Measurements from ENCODE around the gene WSCD1. TPM values are rescaled to one million over a fixed set of nuclear protein-coding genes. Genes with fewer than 3 reads are reported as not detected.

Gene WSCD1
- polyA plus RNA-seq, 1 donor from 2014 or later: 9.5 TPM

DNA sequence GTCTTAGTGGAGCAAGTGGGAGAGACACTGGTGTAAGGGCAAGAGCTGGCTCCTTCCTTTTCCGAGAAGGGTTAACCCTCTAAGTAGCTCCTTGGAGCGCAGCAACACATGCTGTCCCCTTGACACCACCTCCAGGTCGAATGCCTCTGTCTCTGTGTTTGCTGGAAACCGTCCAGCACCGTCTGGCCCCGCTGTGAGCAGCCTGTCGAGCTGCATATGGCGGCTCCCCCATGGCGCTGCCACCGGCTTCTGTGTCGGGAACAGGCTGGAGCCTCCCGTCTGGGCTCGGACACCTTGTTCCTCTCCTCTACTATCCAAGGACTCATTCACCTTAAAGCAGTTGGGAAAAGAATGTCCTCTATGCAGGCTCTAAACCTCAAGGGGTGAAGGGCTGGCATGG lies 28.9 kb upstream of the WSCD1 start:
- Histone ChIP-seq H3K9me3 (ENCODE audit: low read length) (no peaks in the 10 kb centered on the region), H4K20me1 (ENCODE audit: insufficient read depth) (no peaks in the 10 kb centered on the region), H3F3A (ENCODE audit: insufficient read depth, low read length, poor library complexity, severe bottlenecking) (no peaks in the 10 kb centered on the region), H3K27me3 (ENCODE audit: insufficient read depth, low read depth, low read length) (no peaks in the 10 kb centered on the region), H3K9ac (ENCODE audit: low read length) (no peak overlapping the region), H3K4me2 (ENCODE audit: low read length) (no peak overlapping the region), H3K4me3 (ENCODE audit: low read length) (no peak overlapping the region), H3K9me2 (ENCODE audit: insufficient read depth, low read length) (no peaks in the 10 kb centered on the region), H3K27ac (ENCODE audit: low read length) (no peak overlapping the region), H2AFZ (ENCODE audit: low read depth, low read length) (no peak overlapping the region), H3K79me2 (replicated peaks; ENCODE audit: insufficient read depth, low read length) (no peaks in the 10 kb centered on the region), H3K36me3 (ENCODE audit: insufficient read depth, low read length) (no peaks in the 10 kb centered on the region)
- no peak for TF ChIP-seq RAD21 (conservative IDR thresholded peaks at IDR 0.05)
- no peak for TF ChIP-seq EZH2 (IDR thresholded peaks at IDR 0.05; ENCODE audit: borderline replicate concordance, insufficient read depth, low read length, poor library complexity, severe bottlenecking)
- TF ChIP-seq, protein P1, sequence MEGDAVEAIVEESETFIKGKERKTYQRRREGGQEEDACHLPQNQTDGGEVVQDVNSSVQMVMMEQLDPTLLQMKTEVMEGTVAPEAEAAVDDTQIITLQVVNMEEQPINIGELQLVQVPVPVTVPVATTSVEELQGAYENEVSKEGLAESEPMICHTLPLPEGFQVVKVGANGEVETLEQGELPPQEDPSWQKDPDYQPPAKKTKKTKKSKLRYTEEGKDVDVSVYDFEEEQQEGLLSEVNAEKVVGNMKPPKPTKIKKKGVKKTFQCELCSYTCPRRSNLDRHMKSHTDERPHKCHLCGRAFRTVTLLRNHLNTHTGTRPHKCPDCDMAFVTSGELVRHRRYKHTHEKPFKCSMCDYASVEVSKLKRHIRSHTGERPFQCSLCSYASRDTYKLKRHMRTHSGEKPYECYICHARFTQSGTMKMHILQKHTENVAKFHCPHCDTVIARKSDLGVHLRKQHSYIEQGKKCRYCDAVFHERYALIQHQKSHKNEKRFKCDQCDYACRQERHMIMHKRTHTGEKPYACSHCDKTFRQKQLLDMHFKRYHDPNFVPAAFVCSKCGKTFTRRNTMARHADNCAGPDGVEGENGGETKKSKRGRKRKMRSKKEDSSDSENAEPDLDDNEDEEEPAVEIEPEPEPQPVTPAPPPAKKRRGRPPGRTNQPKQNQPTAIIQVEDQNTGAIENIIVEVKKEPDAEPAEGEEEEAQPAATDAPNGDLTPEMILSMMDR (IDR thresholded peaks at IDR 0.05; ENCODE audit: poor library complexity, severe bottlenecking): no peak
- no peak for TF ChIP-seq TAF1 (IDR thresholded peaks at IDR 0.05; ENCODE audit: low read depth)

DNA sequence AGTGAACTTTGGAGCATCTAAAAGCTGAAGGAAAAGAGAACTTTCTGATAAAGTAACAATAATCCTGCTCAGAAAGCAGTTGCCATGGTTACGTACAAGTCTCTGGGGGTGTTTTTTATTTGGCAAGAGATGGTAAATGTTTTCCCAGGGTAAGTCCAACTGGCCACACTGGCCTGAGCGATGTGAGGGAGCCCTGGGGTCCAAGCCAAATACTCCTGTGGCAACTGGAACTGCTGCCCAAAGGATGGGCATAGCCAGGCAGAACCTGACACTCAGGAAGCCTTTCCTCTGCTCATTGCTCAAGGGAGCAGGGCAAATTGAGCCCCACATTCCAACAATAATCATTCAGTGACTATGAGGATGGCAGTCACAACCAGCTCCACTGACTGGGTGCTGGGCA lies 26.8 kb upstream of the WSCD1 start:
- H3K9ac ChIP-seq (ENCODE audit: low read length): no peak overlapping the region
- no peaks in the 10 kb centered on the region for H3K79me2 ChIP-seq (replicated peaks; ENCODE audit: insufficient read depth, low read length)
- H3K36me3 ChIP-seq (ENCODE audit: insufficient read depth, low read length): no peaks in the 10 kb centered on the region
- no peaks in the 10 kb centered on the region for H4K20me1 ChIP-seq (ENCODE audit: insufficient read depth)
- no peaks in the 10 kb centered on the region for H3F3A ChIP-seq (ENCODE audit: insufficient read depth, low read length, poor library complexity, severe bottlenecking)
- no peaks in the 10 kb centered on the region for H3K9me3 ChIP-seq (ENCODE audit: low read length)
- no peak overlapping the region for H3K4me3 ChIP-seq (ENCODE audit: low read length)
- H3K4me2 ChIP-seq (ENCODE audit: low read length): no peak overlapping the region
- H3K9me2 ChIP-seq (ENCODE audit: insufficient read depth, low read length): no peaks in the 10 kb centered on the region
- no peak overlapping the region for H2AFZ ChIP-seq (ENCODE audit: low read depth, low read length)
- TF ChIP-seq TAF1 (IDR thresholded peaks at IDR 0.05; ENCODE audit: low read depth) (no peak), EP300 (conservative IDR thresholded peaks at IDR 0.05; ENCODE audit: poor library complexity, severe bottlenecking) (no peak), MXI1 (conservative IDR thresholded peaks at IDR 0.05; ENCODE audit: poor library complexity, severe bottlenecking) (no peak), RAD21 (conservative IDR thresholded peaks at IDR 0.05) (no peak), SMC3 (conservative IDR thresholded peaks at IDR 0.05; ENCODE audit: poor library complexity) (no peak), POLR2AphosphoS5 (IDR thresholded peaks at IDR 0.05) (no peak), EZH2 (IDR thresholded peaks at IDR 0.05; ENCODE audit: borderline replicate concordance, insufficient read depth, low read length, poor library complexity, severe bottlenecking) (no peak)
- TF ChIP-seq, protein P2, sequence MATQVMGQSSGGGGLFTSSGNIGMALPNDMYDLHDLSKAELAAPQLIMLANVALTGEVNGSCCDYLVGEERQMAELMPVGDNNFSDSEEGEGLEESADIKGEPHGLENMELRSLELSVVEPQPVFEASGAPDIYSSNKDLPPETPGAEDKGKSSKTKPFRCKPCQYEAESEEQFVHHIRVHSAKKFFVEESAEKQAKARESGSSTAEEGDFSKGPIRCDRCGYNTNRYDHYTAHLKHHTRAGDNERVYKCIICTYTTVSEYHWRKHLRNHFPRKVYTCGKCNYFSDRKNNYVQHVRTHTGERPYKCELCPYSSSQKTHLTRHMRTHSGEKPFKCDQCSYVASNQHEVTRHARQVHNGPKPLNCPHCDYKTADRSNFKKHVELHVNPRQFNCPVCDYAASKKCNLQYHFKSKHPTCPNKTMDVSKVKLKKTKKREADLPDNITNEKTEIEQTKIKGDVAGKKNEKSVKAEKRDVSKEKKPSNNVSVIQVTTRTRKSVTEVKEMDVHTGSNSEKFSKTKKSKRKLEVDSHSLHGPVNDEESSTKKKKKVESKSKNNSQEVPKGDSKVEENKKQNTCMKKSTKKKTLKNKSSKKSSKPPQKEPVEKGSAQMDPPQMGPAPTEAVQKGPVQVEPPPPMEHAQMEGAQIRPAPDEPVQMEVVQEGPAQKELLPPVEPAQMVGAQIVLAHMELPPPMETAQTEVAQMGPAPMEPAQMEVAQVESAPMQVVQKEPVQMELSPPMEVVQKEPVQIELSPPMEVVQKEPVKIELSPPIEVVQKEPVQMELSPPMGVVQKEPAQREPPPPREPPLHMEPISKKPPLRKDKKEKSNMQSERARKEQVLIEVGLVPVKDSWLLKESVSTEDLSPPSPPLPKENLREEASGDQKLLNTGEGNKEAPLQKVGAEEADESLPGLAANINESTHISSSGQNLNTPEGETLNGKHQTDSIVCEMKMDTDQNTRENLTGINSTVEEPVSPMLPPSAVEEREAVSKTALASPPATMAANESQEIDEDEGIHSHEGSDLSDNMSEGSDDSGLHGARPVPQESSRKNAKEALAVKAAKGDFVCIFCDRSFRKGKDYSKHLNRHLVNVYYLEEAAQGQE (IDR thresholded peaks at IDR 0.05; ENCODE audit: borderline replicate concordance): no peak
- TF ChIP-seq, protein P1 (IDR thresholded peaks at IDR 0.05; ENCODE audit: poor library complexity, severe bottlenecking): no peak
- no peak overlapping the region for H3K27ac ChIP-seq (ENCODE audit: low read length)
- no peaks in the 10 kb centered on the region for H3K27me3 ChIP-seq (ENCODE audit: insufficient read depth, low read depth, low read length)

Measured in neural cell (in vitro differentiated cells).